Jurkat, Clone E6-1 (cell line): Measurements from ENCODE around the gene RASSF3.
"Not testable (repeated sequence)": the region's sequence is repeated elsewhere in the genome, so short reads cannot be mapped to it uniquely, and the experiment has no call there.

Experiments used
- DNase-seq: peaks from one replicate; pipeline ENCODE4 v3.0.0-alpha.2; 2011; ENCODE audit warnings: low read depth, low spot score
- H3K4me3 ChIP-seq: 2 replicates; pipeline ENCODE4 v1.5.1; 2011; ENCODE audit warnings: mild to moderate bottlenecking, low read length, control low read depth, moderate library complexity

RASSF3 gene

DNA sequence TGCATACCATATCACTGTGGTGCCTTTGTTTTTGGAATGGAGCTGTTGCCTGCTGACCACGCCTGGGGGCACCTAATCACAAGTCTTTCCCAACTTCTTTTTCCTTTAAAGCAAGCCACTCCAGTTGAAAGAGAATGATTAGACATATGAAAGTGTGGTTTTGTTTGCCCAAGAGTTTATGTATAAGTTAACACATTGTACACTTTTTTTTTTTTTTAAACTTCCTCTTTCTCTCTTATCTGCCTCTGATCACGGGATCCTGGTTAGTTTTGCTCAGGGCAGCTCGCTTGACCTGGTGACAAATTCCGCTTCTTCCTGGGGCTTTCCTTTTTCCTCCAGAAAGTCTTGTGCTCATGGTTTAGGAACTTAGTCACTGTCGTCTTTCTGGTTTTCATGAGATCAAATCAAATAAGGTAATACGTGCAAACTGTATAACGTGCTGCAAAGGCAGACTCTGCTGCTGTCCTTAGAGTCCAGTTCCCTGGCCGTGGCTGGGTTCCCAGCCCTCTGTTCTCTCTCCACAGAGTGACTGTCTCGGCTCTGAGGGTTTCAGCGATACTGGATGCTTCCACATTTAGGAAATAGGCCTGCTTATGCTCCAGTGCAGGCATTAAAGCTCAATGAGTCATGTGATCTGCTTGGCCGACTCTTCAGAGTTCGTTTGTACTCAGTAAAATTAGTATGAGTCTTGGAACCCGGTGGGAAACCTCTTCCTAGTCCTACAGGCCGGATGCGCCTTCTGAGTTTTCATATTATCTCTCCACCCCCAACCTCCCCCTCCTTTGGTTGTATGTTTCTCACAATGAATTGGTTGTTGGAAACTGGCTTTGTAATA, 15.2 kb downstream of the RASSF3 start:
- DNase-seq: no peak
- no peak overlapping the region for H3K4me3 ChIP-seq

DNA sequence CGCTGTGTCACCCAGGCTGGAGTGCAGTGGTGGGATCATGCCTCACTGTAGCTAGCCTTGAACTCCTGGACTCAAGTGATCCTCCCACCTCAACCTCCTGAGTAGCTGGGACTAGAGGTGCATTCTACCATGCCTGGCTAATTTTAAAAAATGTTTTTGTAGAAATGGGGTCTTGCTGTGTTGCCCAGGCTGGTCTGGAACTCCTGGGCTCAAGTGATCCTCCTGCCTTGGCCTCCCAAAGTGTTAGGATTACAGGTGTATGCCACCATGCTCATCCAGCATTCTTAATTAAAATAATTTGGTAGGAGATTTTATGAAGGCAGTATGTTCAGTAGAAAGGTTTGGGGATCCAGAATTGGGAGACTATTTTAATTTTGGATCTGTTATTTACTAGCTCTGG, 16.3 kb downstream of the RASSF3 start:
- not testable (repeated sequence) for H3K4me3 ChIP-seq, DNase-seq

DNA sequence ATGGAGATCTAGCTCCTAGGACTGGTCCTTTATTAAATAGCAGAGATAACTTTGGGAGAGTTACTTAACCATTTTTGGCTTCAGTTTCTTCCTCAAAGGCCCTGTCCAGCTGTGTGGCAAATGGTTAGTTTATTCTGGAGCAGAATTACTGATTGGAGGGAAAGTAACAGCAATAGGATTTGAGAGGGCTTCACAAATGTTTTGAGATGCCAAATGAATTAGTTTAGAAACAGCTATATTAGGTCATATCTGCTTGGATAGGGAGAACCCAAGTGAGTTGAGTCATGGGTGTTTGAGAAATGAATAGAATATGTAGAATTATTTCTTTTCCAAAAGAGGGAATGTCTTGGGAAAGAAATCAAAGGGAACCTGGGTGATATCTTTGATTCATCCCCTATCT, 17.5 kb downstream of the RASSF3 start:
- no peak for DNase-seq
- H3K4me3 ChIP-seq: no peak overlapping the region

DNA sequence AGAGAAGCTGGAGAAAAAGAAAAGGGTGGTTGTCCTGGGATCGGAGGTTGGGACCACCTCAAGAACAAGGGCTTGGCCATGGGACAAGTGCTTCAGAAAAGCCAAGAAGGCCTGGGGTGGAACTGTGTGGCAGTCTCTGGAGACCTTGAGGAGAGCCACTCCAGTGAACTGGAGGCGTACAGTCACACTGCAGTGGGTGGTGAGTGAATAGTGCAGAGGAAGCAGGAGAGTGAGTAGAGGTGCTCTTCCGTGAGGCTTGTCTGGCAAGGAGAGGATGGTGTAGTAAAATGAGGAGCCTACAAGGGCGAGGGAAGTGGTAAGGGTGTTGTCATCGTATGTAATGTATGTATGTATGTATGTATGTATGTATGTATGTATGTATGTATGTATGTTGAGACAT, 20.9 kb downstream of the RASSF3 start:
- DNase-seq: no peak
- no peak overlapping the region for H3K4me3 ChIP-seq

DNA sequence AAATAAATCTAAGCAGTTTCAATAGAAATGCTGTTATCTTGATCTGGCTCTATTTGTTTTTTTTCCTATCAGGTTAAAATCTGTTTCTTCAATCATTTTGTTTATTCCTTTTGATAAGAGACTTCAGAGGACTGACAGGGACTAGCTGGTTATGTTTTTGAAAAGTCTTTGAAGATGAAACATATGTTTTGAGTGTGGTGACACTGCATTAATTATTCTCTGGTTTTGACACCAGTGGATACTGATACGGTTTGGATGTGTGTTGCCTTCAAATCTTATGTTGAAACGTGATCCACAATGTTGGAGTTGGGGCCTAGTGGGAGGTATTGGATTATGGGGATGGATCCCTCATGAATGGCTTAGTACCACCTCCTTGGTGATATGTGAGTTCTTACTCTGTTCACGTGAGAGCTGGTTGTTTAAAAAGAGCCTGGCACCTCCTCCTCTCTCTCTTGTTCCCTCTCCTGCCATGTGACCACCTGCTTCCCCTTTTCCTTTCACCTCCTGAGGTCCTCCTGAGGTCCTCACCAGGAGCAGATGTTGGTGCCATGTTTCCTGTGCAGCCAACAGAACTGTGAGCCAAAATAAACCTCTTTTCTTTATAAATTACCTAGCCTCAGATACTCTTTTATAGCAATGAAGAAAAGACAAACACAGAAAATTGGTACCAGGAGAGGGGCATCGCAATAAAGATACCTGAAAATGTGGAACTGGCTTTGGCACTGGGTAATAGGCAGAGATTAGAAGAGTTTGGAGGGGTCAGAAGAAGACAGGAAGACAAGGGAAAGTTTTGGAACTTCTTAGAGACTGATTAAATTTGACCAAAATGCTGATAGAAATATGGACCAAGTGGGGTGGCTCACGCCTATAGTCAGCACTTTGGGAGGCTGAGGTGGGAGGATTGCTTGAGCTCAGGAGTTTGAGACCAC, 23.0 kb downstream of the RASSF3 start:
- no peak overlapping the region for H3K4me3 ChIP-seq
- DNase-seq: no peak

DNA sequence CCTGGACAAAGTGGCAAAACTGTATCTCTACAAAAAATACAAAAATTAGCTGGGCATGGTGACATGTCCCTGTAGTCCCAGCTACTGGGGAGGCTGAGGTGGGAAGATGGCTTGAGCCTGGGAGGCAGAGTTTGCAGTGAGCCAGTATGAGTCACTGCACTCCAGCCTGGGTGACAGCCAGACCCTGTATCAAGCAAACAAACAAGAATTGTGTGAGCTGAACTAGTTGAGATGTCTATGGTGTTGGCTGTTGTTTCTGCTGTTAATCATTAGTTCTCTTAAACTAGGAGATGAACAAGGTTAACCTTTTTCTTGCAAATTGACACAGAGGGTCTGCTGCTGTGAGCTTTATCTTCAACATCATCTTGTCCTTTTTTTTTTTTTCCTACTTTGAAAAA, 23.6 kb downstream of the RASSF3 start:
- H3K4me3 ChIP-seq: no peak overlapping the region
- DNase-seq: no peak

DNA sequence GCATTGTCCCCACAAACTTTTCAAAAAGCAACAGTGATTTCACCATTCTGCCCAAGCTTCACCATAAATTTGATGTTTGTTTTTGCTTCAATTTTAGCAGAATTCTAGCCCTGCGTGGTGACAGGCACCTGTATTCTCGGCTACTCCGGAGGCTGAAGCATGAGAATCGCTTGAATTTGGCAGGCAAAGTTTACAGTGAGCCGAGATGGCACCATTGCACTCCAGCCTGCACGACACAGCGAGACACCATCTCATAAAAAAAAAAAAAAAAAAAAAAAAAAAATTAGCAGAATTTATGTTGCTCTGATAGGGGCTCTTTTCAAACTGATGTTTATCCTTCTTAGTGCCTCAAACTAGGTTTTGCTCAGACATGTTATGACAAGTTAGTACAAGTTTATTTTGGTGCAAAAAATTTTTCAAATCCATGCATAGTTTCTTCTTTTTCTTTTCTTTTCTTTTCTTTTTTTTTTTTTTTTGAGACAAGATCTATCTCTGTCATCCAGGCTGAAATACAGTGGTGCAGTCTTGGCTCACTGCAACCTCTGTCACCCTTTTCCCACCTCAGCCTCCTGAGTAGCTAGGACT, 24.3 kb downstream of the RASSF3 start:
- no peak overlapping the region for H3K4me3 ChIP-seq
- DNase-seq: no peak

DNA sequence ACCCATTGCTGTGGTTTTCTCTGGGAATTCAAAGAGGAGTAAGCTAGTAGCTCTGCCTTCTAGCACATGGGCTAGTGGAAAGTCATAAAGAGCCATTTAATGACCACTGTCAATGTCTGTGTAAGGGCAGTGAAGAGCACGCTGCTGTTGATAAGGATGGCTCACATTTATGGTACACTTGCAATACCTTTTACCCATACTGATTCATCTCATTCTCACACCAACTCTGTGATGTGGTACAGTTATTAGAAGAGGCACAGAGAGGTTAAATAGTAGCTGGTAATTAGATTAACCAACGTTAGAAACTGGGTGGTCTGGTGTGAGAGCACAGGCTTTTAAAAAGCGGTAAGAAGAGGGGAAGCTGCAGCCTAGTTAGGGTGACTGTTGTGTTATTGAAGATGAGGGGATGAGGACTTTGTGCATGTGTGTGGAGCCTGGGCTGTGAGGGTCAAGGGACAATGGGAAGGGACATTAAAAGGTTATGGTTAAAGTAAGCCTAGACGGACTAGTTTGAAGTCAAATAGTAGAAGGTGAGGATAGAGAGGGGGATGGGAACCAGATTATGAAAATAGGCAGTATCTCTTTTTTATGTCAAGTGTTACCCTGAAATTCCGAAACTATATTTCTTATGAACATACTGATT, 25.2 kb downstream of the RASSF3 start:
- no peak overlapping the region for H3K4me3 ChIP-seq
- DNase-seq: no peak

DNA sequence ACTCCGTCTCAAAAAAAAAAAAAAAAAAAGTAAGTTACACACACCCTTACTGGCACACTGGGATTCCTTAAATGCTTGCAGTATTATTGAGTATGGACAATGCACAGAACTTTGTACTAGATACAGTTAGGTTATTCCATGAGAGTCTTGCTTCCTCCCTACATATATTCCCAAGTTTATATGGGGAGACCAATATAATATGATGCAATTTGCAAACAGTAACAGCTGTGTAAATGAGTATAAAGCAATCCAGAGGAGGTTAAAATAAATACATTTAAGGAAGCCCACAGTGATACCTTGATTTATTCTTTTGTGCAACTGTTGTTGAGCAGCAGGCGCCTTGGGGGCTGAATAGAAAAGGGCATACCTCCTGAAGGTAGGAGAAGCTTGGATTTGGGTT, 26.6 kb downstream of the RASSF3 start:
- no peak for DNase-seq
- no peak overlapping the region for H3K4me3 ChIP-seq

DNA sequence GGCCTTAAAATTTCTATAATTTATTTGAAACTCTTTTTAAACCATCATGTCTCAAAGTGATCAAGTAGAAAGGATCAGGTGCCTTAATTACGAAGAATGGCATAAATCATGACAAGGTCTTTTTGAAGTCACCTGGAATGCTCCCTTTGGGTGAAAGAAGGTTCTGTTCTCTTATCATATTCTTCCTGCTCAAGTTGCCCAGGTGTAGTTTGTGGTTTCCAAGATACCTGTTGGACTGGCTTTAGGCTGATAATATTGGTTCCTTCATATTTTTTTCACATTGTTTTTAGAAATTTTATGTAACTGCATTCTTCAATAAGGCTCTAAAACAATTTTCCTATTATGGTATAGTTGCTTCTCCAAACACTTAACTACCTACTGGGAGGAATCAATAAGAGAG, 29.2 kb downstream of the RASSF3 start:
- no peak for DNase-seq

DNA sequence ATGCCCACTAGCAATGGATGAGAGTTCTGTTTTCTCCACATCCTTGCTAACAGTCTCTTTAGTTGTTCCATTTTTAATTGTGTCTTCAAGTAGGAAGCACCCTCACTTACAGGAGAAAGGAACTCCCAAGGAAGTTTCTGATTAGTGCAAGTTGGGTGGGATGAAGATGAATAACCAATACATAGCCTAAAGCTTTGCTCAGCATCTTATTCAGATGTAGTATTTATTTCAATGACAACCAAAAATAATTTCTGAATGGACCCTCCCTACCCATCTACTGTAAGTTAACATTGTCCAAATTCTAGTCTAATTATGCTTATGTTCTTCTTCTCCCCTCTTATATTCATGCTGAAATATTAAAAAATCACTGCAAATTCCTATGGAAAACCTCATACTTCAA, 36.0 kb downstream of the RASSF3 start:
- H3K4me3 ChIP-seq: no peak overlapping the region
- no peak for DNase-seq

More for the DNA sequence above, 29.2 kb downstream of the RASSF3 start:
- H3K4me3 ChIP-seq: no peak overlapping the region

DNA sequence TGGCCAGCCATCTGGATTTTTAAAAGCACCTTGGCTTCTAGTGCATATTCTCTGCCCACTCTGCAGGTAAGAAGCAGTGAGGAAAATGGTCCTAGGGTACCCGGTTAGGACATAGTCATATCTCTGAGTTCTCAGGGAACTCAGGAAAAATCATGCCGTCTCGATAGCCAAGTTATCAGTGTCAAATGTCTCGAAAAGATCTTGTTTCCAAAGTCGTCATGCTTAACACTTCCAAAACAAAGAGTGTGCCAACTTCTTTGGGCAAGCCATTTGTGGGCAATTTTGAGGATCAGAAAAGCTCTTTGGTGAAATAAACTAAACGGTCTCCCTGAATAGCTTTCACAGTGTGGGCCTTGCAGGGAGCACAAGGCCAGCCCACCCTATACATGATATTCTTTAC, 39.2 kb downstream of the RASSF3 start:
- no peak overlapping the region for H3K4me3 ChIP-seq
- DNase-seq: no peak

DNA sequence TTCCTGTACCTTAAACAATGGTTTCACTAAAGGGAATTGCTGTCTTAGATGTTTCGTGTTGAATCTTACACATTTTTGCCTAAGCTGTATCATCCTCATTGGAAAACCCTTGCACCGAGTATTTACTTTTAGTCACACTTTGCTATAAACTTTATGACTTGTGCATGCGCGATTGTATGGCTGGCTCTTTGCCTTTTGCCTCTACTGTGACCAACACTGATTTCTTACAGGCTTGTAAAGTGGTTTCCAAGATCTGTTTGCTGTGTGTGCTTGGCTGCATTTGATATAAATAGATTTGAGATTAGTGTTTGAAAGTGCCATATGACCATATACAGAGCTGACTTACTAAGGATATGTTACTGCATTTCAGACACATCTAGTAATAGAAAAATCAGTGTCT, 40.5 kb downstream of the RASSF3 start:
- DNase-seq: no peak
- no peak overlapping the region for H3K4me3 ChIP-seq

DNA sequence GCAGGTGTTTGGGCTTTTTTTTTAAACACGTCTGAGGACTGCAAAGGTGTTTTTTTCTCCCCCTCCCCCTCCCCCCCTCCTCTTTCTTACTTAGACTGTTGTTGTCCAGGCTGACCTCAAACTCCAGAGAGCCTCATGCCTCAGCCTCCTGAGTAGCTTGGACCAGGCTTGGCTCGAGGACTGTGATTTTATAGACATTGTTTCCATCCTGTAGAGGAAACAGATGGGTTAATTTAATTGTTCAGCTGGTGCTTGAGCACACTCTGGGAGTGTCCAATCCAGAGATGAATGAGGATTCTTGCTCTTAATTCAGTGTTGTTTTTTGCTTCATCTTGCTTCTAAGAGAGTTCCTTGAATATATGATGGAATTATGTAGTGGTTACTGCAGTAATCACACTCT, 42.1 kb downstream of the RASSF3 start:
- DNase-seq: no peak
- no peak overlapping the region for H3K4me3 ChIP-seq

DNA sequence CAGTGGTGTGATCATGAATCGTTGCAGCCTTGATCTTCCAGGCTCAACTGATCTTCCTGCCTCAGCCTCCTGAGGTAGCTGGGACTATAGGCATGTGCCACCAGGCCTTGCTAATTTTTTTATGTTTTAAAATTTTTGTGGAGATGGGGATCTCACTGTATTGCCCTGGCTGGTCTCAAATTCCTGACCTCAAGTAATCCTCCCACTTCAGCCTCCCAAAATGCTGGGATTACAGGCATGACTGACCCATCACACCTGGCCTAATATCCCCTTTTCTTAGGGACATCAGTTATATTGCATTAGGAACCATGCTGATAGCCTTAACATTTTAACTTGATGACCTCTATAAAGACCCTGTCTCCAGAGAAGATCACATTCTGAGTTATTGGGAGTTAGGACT, 42.8 kb downstream of the RASSF3 start:
- H3K4me3 ChIP-seq: no peak overlapping the region
- DNase-seq: no peak

DNA sequence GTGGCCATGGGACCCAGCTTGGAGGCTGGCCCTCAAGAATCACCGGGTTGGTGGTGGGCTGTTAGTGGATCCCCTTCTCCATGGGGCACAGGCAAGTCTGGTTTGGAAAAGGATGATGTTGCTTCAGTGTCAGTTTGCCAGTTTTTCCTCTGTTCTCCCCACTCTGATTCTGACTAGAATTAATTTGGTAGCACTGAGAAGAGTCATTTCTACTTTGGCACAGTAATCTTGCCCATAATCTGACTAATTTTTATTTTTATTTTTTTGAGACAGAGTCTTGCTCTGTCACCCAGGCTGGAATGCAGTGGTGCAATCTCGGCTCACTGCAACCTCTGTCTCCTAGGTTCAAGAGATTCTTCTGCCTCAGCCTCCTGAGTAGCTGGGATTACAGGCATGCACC, 43.6 kb downstream of the RASSF3 start:
- not testable (repeated sequence) for DNase-seq, H3K4me3 ChIP-seq

DNA sequence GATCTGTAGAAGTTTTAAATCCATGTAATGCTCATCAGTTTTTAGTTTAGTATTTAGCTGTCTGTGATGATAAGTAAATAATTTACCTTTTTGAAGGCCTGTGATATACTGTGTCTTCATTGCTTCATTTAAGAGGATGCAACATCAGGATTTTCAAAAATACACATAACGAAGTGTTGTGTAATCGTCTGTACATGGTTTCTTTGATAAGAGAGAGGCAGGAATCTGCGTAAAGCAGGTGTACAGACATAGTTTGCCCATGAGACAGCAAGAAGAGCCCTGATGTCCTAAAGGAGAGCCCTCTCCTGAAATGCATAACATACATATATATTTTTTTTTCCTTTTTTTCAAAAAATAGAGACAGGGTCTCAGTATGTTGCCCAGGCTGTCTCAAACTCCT, 44.8 kb downstream of the RASSF3 start:
- DNase-seq: no peak
- no peak overlapping the region for H3K4me3 ChIP-seq

DNA sequence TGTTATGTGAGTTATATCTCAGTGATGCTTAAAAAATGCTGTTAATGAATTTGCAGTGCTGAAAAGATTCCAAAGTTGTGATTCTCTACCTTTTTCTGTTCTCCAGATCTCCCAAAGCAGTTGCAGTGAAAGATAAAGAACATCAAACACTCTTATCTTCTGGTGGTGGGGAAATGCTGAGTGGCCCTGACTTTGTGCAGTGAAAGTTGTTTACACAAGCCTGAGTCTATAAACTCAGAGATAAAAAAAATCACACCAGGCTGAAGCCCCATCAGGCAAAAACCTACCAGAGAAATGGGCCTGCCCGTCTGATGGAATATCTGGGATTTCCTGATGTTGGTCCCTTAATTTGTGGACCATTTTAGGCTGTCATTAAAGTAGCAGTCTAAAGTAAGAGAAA, 46.1 kb downstream of the RASSF3 start:
- no peak overlapping the region for H3K4me3 ChIP-seq
- DNase-seq: no peak

DNA sequence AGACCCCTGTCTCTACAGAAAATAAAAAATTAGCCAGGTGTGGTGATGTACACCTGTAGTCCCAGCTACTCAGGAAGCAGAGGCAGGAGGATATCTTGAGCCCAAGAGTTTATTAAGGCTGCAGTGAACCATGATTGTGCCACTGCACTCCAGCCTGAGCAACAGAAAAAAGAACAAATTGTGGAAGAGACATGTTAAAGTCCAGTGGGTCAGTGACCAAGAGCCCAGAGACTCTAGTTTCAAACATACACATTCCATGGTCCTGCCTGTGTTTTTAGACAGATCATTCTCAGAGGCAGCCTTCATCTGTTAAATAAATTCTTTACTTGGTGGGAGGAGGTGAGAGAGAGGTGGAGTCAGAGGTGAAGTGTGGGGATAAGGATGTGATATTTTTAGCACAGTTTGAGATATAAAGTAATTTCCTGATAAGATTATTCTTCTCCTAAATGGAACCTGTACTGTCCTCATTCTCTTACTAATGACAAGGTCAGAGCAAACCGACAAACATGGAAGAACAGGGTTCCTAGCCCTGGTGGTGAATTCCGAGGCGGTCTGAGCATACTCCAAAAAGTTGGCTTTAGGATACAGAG, 48.7 kb downstream of the RASSF3 start:
- DNase-seq: no peak
- H3K4me3 ChIP-seq: no peak overlapping the region
